Fibroblast of skin of left quadriceps (primary cell): ENCODE data around the gene NDFIP1.
A peak's percentile ranks its signal among the peaks of the same experiment; 100 is the strongest.
"Not testable (repeated sequence)": the region's sequence is repeated elsewhere in the genome, so short reads cannot be mapped to it uniquely, and the experiment has no call there.

Experiments used
- DNase-seq, 2 experiments: peaks; one replicate each; pipeline ENCODE4 v3.0.0-alpha.2; 2013; ENCODE audit warnings: low read depth in 2 of 2

NDFIP1 gene

DNA sequence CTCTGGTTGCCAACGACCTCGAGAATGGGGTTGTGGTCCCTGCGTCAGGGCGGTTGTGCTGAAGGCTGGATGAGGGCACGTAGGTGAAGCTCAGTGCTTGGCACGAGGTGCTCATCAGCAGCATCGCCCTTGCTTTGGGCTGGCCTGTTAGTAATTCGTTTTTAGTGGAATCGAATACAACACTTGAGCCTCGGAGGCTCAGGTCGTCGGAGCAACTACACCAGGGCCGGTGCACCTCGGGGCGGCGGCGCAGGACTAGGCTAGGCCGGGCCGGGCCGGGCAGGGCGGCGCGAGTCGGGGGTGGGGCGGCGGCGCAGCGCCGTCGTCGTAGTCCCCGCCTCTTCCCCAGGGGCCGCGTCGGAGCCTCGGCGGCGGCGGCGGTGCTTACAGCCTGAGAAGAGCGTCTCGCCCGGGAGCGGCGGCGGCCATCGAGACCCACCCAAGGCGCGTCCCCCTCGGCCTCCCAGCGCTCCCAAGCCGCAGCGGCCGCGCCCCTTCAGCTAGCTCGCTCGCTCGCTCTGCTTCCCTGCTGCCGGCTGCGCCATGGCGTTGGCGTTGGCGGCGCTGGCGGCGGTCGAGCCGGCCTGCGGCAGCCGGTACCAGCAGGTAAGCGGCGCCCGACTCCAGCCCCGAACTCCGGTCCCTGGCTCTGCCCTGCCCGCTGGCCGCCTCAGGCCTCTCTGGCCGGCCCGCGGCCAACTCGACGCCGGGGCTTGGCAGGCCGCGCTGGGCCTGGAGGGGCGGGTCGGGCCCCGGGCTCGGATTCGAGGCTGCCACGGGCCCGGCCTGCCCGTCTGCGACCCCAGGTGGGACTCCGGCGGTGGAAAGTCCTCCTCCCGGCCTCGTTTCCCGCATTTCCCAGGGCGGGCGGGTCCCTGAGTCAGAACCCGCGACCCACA, at the start of gene NDFIP1:
NDFIP1 (plus strand) TSS at position 348 of the 899 bp plus-strand sequence; CDS start at position 544, 196 bp downstream.
- DNase-seq = peak; percentile 42 to 43

DNA sequence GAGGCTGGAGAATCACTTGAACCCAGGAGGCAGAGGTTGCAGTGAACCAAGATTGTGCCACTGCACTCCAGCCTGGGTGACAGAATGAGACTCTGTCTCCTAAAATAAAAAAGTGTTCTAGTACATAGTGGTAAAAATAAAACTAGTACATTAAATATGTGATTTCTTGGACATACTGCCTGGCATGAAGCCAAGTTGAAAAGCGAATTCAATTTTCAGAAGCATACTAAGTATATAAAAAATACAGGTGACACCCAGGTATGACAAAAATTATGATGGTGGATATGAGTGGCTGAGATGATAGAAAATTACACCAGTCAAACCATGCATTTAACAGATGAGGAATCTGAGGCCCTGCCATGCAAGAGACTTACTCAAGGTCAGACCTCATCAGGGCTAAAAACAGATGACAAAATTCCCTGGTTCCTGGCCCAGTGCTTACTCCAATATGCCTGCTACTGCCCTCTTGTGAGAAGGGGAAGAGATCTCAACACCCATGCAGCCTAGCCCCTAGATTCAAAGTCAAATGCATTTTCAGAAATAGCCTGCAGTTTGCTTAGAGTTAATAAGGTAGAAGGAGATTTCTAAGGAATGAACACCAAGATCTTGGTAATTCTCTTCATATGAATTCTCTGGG, 49.2 kb upstream of the NDFIP1 start:
- no peak for DNase-seq

- no peak for DNase-seq
These were observed 45.2 kb upstream of the NDFIP1 start for GRCh38 chr5:142063376-142063775.

DNA sequence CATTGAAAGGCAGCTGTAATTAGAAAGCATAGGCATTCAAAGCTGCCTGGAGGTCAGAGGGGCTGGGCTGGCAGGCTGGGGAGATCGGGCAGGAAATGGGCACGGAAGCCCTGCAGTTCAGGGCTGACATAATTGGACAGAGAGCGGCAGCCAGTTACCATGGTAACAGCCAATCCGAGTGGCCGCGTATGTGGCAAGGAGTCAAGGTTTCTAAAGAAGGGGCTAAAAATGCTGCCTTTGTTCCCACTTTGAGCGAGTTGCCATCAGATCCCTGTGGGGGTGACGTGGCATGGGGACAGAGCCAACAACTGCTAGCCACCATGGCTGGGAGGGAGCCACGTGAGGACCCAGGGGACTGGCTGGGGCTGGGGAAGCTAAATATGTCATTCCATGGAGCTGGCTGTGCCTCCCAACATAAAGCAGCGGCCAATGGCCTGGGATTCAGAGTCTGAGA, 44.7 kb upstream of the NDFIP1 start:
- DNase-seq = peak; percentile 31 to 36

GRCh38 chr5:142065273-142065672, 43.3 kb upstream of the NDFIP1 start:
- no peak for DNase-seq

DNA sequence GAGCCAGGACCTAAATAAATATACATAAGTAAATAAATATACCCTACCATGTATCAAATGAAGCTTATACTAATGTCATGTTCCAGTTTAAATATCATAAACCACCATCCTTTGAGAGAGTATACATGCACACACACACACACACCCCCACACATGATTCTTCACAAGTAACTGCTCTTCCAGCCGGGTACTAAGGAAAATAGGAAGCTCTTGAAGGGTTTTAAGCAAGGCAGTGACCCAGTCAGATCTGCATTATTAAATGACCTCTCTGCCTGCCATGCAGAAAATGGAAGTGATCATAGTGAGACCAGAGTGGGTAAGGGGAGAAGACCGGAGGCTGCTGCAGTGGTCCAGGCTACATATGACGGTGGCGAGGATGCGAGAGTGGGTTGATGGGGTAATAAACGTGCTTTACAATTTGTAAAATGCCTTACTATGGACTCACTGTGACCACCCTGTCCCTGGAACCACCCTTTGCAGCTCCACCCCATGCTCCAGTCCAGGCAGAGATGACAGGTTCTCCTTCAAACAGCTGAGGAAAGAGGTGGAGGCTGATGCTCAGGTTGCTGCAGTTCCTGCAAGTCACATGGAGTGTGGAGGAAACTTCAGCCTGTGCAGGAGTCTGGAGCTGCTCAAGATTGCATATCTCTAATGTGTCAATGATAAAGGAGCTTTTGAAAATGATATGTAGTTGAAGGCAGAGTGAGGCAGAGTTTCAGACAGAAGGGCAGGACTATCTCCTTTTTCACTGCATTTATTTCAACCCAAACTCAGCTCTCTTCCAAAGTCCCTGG, 38.8 kb upstream of the NDFIP1 start:
- no peak for DNase-seq

DNA sequence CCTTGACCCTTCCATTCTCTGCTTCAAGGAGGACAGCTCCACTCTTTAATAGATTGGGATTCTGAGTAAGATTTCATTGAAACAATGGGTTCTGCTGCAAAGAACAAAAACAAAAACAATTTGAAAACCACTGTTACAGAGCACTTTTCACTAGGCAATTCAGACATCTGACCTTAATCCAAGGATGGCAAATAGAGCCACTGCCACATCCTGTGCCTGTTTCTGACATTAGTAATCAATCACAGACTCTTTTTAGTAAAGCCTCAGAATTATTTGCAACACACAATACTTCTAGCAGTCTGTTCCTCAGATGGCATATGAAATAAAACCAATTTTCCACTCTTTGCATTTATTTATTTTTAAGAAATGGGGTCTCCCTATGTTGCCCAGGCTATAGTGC, 37.8 kb upstream of the NDFIP1 start:
- no peak for DNase-seq

- no peak for DNase-seq
These were observed 36.1 kb upstream of the NDFIP1 start for GRCh38 chr5:142072488-142072887.

- DNase-seq = no peak
These were observed 35.1 kb upstream of the NDFIP1 start for GRCh38 chr5:142073362-142073988.

- DNase-seq = no peak
These were observed 34.6 kb upstream of the NDFIP1 start for GRCh38 chr5:142074006-142074405.

GRCh38 chr5:142078221-142078620, 30.4 kb upstream of the NDFIP1 start:
- DNase-seq = no peak

- DNase-seq = no peak
These were observed 29.9 kb upstream of the NDFIP1 start for GRCh38 chr5:142078706-142079105.

DNA sequence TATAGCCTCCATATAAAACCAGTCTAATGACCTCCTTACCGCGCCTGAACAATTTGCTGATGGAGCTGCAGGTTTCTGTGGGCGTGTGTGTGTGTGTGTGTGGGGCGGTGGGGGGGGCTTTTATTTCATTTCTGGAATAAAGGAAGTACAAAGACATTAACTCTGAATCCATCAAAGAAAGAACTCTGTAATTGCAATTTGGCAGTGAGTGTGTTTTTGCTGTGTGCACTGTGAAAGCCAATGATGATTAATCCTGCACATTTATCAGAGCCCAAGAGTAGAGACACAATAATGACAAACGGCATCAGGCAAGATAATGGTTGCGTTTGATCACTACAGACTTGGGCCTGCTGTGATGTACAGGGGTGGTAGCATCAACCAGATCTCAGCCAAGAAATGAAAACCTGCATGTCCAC, 29.3 kb upstream of the NDFIP1 start:
- DNase-seq = no peak

DNA sequence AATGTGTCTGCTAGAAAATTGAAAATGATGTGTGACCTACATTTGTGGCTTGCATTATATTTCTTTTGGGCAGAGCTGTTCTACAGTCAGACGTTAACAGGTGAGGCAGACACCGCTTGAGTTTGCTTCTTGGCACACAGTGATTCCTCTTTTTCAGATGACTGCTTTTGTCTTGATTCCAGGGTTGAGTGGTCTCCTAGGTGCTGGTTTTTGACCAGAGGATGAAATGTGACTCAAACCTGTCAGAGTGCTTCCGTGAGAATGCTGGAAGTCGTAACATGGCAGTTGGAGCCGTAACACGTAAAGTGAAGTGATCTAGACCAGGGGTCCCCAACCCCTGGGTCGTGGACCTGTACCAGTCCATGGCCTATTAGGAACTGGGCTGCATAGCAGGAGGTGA, 28.3 kb upstream of the NDFIP1 start:
- DNase-seq = no peak

GRCh38 chr5:142082182-142082781, 26.3 kb upstream of the NDFIP1 start:
- no peak for DNase-seq

DNA sequence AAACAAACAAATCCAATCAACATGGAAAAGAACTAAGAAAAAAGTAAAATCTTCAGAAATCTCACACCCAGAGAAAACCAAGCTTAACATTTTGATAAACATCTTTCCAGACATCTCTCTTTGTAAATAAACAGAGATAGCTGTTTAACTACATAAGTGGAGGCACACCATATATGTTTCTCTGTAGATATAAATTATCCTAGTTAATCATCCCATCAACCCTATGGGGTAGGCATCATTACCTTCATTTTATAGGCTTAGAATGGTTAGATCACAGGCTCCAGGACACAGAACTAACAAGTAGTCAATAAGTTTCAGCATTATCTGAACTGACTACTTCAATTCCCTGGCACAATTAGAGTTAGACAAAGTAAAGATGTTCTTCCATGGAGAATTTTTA, 22.4 kb upstream of the NDFIP1 start:
- no peak for DNase-seq

GRCh38 chr5:142086679-142087078, 21.9 kb upstream of the NDFIP1 start:
- no peak for DNase-seq

GRCh38 chr5:142087920-142088679, 20.5 kb upstream of the NDFIP1 start:
- DNase-seq = no peak

DNA sequence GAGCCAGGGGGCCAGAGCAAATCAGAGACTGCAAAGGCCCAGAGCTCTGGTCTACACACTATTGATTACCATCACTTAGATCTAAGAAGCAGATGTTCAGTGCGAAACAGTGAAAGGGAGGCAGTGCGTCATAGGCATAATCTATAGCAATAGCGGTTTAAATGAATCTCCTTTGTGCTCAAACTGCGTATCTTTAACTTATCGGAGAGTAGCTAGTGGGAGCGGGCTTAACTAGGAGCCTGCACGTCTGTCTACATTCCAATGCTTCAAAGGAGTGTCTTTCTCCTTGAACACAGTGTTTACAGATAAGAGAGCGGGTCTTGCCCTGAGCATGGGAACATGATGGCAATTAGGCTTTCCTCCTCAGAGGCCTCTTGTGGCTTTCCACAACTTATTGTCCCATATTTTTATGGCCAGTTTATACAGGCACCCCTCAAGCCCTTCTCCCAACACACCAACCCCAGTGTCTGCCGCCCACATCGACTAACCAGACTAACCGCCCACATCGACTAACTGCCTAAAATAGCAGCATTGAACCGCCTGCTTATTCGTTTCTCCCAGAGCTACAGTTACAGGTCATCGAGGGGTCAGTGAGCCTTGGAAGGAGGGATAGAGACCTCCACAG, 19.6 kb upstream of the NDFIP1 start:
- DNase-seq = not testable (repeated sequence)

- DNase-seq = no peak
These were observed 17.6 kb upstream of the NDFIP1 start for GRCh38 chr5:142091012-142091411.
